Activated naive CD8-positive, alpha-beta T cell (primary cell): ENCODE results near the gene COA1.
"Not testable (repeated sequence)": the region's sequence is repeated elsewhere in the genome, so short reads cannot be mapped to it uniquely, and the experiment has no call there.

Experiments
- H3K27ac Mint-ChIP-seq: one replicate; pipeline ENCODE4 v1.8.0; 2021; ENCODE audit warnings: mixed read lengths
- H3K27me3 Mint-ChIP-seq: one replicate; pipeline ENCODE4 v1.8.0; 2021; ENCODE audit warnings: mixed read lengths
- H3K36me3 Mint-ChIP-seq: one replicate; pipeline ENCODE4 v1.8.0; 2021; ENCODE audit warnings: mixed read lengths
- H3K4me1 Mint-ChIP-seq: one replicate; pipeline ENCODE4 v1.8.0; 2021; ENCODE audit warnings: low read depth, mixed read lengths
- H3K4me3 Mint-ChIP-seq: one replicate; pipeline ENCODE4 v1.8.0; 2021; ENCODE audit warnings: mild to moderate bottlenecking, mixed read lengths
- H3K9me3 Mint-ChIP-seq: one replicate; pipeline ENCODE4 v1.8.0; 2021; ENCODE audit warnings: low read depth, mixed read lengths

COA1 gene

DNA sequence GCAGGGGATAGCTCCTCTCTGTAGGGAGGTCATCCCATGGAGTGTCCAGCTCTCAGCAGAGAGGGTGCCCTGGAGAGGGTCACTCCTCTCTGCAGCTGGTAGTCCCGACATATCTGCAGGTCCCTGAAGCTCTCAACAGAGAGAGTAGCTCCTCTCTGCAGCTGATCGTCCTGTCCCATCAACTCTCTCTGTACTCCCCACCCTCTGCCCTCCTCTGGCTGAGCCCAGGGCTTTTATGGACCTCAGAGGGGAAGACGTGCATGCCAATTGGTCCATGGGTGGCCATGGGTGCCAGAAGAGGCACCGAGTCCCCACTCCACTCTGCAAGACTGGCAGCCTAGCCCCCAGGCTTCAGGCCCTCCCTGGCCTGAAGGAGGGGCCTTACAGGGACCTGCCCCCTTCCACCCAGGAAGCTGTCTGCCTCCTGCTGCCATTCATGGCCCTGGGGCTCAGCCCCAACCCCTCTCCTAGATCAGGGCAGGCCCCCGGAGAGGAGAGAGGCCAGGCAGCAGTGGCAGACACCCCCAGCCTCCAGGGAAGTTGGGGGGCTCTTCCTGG, 20.1 kb upstream of the COA1 start:
- H3K36me3 Mint-ChIP-seq = no peaks in the 10 kb centered on the region
- H3K4me1 Mint-ChIP-seq = peaks cover 1% of the 10 kb centered on the region
- H3K4me3 Mint-ChIP-seq = no peak overlapping the region
- peaks cover 2% of the 10 kb centered on the region for H3K27me3 Mint-ChIP-seq
- H3K9me3 Mint-ChIP-seq = no peaks in the 10 kb centered on the region
- no peak overlapping the region for H3K27ac Mint-ChIP-seq

DNA sequence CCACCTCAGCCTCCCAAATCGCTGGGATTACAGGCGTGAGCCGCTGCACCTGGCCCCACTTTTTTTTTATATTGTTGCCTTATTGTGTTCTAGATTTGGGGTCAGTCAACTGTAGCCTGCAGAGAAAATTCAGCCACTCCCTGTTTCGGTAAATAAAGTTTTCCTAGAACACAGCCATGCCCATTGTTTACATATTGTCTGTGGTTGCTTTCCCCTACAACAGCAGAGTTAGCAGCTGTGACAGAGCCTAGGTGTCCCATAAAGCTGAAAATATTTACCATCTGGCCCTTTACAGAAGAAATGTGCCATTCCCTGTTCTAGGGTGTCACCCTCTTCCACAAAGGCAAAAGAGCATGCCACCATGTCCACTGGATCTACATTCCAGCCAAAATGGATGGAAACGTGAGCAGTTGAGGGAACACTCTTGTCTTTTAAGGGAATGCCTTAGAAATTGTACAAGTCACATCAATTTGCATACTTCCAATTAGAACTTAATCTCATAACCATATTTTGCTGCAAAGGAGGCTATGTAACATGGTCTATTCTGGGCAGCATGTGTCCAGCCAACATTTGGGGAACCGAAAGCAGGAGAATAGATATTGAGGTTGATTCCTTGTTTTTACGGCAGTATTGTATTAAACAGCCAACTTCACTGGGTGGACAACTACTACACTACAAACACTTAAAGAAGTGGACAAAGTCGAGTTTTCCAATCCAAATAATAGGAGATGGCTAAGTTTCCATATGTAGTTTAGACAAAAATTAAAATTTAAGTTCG, 18.2 kb upstream of the COA1 start:
- H3K27me3 Mint-ChIP-seq = peaks cover 2% of the 10 kb centered on the region
- peaks cover 1% of the 10 kb centered on the region for H3K4me1 Mint-ChIP-seq
- no peaks in the 10 kb centered on the region for H3K9me3 Mint-ChIP-seq
- H3K27ac Mint-ChIP-seq = no peak overlapping the region
- no peaks in the 10 kb centered on the region for H3K36me3 Mint-ChIP-seq
- no peak overlapping the region for H3K4me3 Mint-ChIP-seq

DNA sequence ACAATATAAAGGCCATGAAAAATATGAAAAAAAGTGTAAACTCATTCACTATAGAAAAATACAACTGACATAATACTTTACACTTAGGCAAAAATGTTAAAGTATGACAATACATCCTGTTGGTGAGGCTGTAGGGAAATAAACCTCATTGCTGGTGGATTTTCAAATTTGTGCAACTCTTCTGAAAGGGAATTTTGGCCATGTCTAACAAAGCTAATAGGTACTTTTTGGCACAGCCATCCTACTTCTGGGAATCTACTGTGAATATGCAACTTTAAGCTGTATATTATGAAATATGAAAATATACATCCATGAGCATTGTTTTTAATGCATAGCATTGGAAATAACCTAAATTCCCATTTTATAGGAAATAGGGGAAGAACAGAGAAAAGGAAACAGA, 13.4 kb upstream of the COA1 start:
- no peaks in the 10 kb centered on the region for H3K9me3 Mint-ChIP-seq
- no peaks in the 10 kb centered on the region for H3K4me1 Mint-ChIP-seq
- peaks cover 2% of the 10 kb centered on the region for H3K27me3 Mint-ChIP-seq
- H3K27ac Mint-ChIP-seq = no peak overlapping the region
- H3K36me3 Mint-ChIP-seq = no peaks in the 10 kb centered on the region
- no peak overlapping the region for H3K4me3 Mint-ChIP-seq

- Mint-ChIP-seq H3K36me3 (no peaks in the 10 kb centered on the region), H3K27me3 (no peaks in the 10 kb centered on the region), H3K9me3 (no peaks in the 10 kb centered on the region), H3K4me3 (no peak overlapping the region), H3K27ac (no peak overlapping the region), H3K4me1 (peaks cover 7% of the 10 kb centered on the region)
Observed at GRCh38 chr7:43737467-43738127, 8.3 kb upstream of the COA1 start.

DNA sequence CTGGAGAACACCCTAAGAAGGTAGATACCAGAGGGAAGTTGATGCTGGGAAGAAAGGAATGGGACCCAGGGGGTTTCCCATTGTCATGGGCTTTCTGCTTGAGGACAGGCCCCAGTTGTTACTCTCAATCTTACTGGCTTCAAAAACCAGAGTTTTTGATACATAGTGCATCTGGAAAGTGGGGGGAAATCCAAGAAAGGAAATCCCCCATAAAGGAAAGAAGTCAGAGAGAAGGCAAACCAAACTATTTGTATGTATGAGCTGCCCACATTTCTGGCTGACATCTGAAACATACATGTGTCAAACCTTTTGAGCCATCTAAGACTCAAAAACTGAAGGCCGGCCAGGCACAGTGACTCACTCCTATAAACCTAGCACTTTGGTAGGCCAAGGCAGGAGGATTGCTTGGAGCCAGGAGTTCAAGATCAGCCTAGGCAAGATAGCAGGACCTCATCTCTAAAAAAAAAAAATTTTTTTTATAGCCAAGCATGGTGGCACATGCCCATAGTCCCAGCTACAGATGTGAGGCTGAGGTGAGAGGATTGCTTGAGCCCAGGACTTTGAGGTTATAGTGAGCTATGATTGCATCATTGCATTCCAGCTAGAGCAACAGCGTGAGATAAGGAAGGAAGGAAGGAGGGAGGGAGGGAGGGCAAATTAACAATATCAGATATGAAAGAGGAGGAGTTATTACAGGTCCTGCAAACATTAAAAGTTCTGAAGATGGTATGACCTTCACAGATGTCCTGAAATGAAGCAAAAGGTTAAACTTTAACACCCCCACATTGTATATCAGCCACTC, 6.7 kb upstream of the COA1 start:
- Mint-ChIP-seq H3K4me1 (peaks cover 7% of the 10 kb centered on the region), H3K27ac (peak overlapping the region; percentile 34), H3K36me3 (no peaks in the 10 kb centered on the region), H3K9me3 (no peaks in the 10 kb centered on the region), H3K4me3 (no peak overlapping the region), H3K27me3 (no peaks in the 10 kb centered on the region)

GRCh38 chr7:43735403-43735801, 6.1 kb upstream of the COA1 start:
- H3K27ac Mint-ChIP-seq = peak overlapping the region; percentile 30
- H3K4me1 Mint-ChIP-seq = peaks cover 7% of the 10 kb centered on the region
- no peaks in the 10 kb centered on the region for H3K27me3 Mint-ChIP-seq
- H3K9me3 Mint-ChIP-seq = no peaks in the 10 kb centered on the region
- H3K4me3 Mint-ChIP-seq = peak overlapping the region; percentile 1
- no peaks in the 10 kb centered on the region for H3K36me3 Mint-ChIP-seq

GRCh38 chr7:43734575-43735332, 5.4 kb upstream of the COA1 start:
- not testable (repeated sequence) for H3K9me3 Mint-ChIP-seq, H3K4me1 Mint-ChIP-seq, H3K36me3 Mint-ChIP-seq, H3K27me3 Mint-ChIP-seq, H3K4me3 Mint-ChIP-seq, H3K27ac Mint-ChIP-seq

GRCh38 chr7:43731494-43731893, 2.2 kb upstream of the COA1 start:
- not testable (repeated sequence) for H3K27ac Mint-ChIP-seq, H3K9me3 Mint-ChIP-seq, H3K4me3 Mint-ChIP-seq, H3K27me3 Mint-ChIP-seq
- Mint-ChIP-seq H3K4me1 (peaks cover 29% of the 10 kb centered on the region), H3K36me3 (peaks cover 10% of the 10 kb centered on the region)

- no peaks in the 10 kb centered on the region for H3K9me3 Mint-ChIP-seq
- peak overlapping the region; percentile 94 for H3K4me3 Mint-ChIP-seq
- H3K4me1 Mint-ChIP-seq = peaks cover 30% of the 10 kb centered on the region
Observed at GRCh38 chr7:43729924-43730248, 563 bp upstream of the COA1 start.

DNA sequence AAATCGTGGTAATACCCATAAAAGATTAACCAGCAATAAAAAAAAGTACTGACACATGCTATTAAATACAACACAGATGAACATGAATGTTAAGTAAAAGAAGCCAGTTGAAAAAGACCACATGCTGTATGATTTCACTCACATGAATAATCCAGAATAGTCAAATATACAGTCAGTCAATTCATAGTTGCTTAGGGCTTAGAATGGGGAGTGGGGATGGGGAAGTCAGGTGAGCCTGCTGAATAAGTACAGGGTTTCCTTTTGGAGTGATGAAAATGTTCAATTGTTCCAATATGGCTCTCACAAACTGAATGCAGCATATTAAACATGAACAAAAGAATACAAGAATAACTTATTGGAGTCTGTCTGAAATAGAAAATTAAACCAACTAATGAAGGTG, 1.8 kb downstream of the COA1 start:
- Mint-ChIP-seq H3K27me3 (no peaks in the 10 kb centered on the region), H3K36me3 (peaks cover 13% of the 10 kb centered on the region), H3K4me3 (peak overlapping the region; percentile 94), H3K9me3 (no peaks in the 10 kb centered on the region), H3K4me1 (peaks cover 45% of the 10 kb centered on the region), H3K27ac (peak overlapping the region; percentile 66)

More at GRCh38 chr7:43729924-43730248, 563 bp upstream of the COA1 start:
- H3K36me3 Mint-ChIP-seq = peaks cover 10% of the 10 kb centered on the region
- H3K27ac Mint-ChIP-seq = peak overlapping the region; percentile 91
- H3K27me3 Mint-ChIP-seq = no peaks in the 10 kb centered on the region

- Mint-ChIP-seq H3K27me3 (no peaks in the 10 kb centered on the region), H3K4me1 (peaks cover 45% of the 10 kb centered on the region), H3K27ac (peak overlapping the region; percentile 11), H3K36me3 (peaks cover 13% of the 10 kb centered on the region), H3K4me3 (peak overlapping the region; percentile 94), H3K9me3 (no peaks in the 10 kb centered on the region)
Observed at GRCh38 chr7:43727003-43727402, 2.3 kb downstream of the COA1 start.

GRCh38 chr7:43726466-43726865, 2.9 kb downstream of the COA1 start:
- H3K9me3 Mint-ChIP-seq = no peaks in the 10 kb centered on the region
- H3K36me3 Mint-ChIP-seq = peaks cover 13% of the 10 kb centered on the region
- no peaks in the 10 kb centered on the region for H3K27me3 Mint-ChIP-seq
- peak overlapping the region; percentile 52 for H3K27ac Mint-ChIP-seq
- H3K4me3 Mint-ChIP-seq = peak overlapping the region; percentile 94
- H3K4me1 Mint-ChIP-seq = peaks cover 46% of the 10 kb centered on the region

GRCh38 chr7:43725251-43725650, 4.1 kb downstream of the COA1 start:
- peaks cover 55% of the 10 kb centered on the region for H3K4me1 Mint-ChIP-seq
- peaks cover 13% of the 10 kb centered on the region for H3K36me3 Mint-ChIP-seq
- H3K9me3 Mint-ChIP-seq = no peaks in the 10 kb centered on the region
- H3K27ac Mint-ChIP-seq = no peak overlapping the region
- H3K4me3 Mint-ChIP-seq = no peak overlapping the region
- no peaks in the 10 kb centered on the region for H3K27me3 Mint-ChIP-seq

- H3K36me3 Mint-ChIP-seq = peaks cover 10% of the 10 kb centered on the region
- peaks cover 55% of the 10 kb centered on the region for H3K4me1 Mint-ChIP-seq
- H3K27me3 Mint-ChIP-seq = no peaks in the 10 kb centered on the region
- H3K4me3 Mint-ChIP-seq = no peak overlapping the region
- H3K9me3 Mint-ChIP-seq = no peaks in the 10 kb centered on the region
- H3K27ac Mint-ChIP-seq = no peak overlapping the region
Observed at GRCh38 chr7:43723007-43723341, 6.3 kb downstream of the COA1 start.
